HEK293T (cell line): ENCODE data around the gene MSX2.

ENCODE experiments used
- BHLHE40 ChIP-seq: fragments of 450-650 bp; IDR thresholded peaks from 2 replicates; pipeline ENCODE4 v1.6.1; 2016; ENCODE audit warnings: mild to moderate bottlenecking, moderate library complexity, borderline replicate concordance
- FOXA1 ChIP-seq: fragments of 450-650 bp; IDR thresholded peaks from 2 replicates; pipeline ENCODE4 v1.6.1; 2016; ENCODE audit warnings: mild to moderate bottlenecking
- FOXK2 ChIP-seq: fragments of 450-650 bp; IDR thresholded peaks from 2 replicates; pipeline ENCODE4 v1.6.1; 2016; ENCODE audit warnings: mild to moderate bottlenecking
- SUZ12 ChIP-seq: fragments of 450-650 bp; IDR thresholded peaks from 2 replicates; pipeline ENCODE4 v1.6.1; 2016; ENCODE audit warnings: mild to moderate bottlenecking
- TF ChIP-seq, protein P1 (sequence below): fragments of 450-650 bp; IDR thresholded peaks from 2 replicates; pipeline ENCODE4 v1.6.1; 2016

DNA sequence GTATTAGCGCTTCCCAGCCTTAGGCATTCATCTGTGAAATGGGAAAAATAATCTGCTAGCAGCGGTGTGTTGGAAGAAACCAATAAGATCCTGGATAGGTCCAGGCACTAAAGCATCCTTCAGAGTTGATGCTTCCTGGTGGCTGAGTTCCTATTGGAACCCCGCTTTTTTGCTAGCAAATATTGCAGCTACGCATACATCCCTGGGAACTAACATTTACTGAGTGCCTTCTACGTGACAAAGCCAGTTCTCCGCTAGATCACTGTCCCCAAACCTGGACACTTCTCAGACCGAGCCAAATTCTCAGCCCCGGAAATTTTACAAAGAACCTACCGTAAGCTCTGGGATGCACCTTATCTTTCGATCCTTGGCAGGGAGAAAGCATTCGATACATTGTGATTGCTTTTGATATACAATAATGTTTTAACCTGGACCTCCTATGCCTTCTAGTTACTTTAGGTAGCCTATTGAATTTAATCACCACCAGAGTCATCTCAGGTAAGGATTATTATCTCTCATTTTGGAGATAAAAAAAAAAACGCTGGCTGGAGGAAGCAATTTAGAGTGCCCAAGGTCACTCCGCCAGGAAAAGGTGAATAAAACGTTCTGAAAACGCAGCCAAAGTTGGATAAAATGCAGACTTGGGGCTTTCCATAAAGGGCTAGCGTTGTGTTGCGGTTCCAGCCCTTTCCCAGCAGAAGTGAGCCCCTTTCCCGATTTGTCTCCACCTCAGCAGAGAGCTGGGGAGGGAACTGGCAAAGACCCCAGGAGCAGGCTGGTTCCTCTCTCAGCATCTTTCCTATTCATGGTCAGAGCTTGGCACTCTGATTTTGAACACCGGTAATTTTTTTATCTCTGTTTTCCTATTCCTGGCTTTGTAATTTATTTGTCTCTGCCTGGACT lies 2.6 kb upstream of the MSX2 start:
- TF ChIP-seq BHLHE40 (no peak), SUZ12 (no peak), FOXA1 (no peak), FOXK2 (no peak)
- TF ChIP-seq, protein P1, sequence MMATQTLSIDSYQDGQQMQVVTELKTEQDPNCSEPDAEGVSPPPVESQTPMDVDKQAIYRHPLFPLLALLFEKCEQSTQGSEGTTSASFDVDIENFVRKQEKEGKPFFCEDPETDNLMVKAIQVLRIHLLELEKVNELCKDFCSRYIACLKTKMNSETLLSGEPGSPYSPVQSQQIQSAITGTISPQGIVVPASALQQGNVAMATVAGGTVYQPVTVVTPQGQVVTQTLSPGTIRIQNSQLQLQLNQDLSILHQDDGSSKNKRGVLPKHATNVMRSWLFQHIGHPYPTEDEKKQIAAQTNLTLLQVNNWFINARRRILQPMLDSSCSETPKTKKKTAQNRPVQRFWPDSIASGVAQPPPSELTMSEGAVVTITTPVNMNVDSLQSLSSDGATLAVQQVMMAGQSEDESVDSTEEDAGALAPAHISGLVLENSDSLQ, result no peak
